ENCODE results near the gene QKI.
A peak's percentile ranks its signal among the peaks of the same experiment; 100 is the strongest.

QKI gene

GRCh38 chr6:163405412-163406309 lies 8.9 kb upstream of the QKI start:
- Histone ChIP-seq H3K4me1 (ENCODE audit: control insufficient read depth, insufficient read depth, low read length) (peaks cover 5% of the 10 kb centered on the region), H3K27me3 (ENCODE audit: control insufficient read depth, insufficient read depth, low read length) (no peaks in the 10 kb centered on the region), H3K4me3 (ENCODE audit: low read depth, low read length) (no peak overlapping the region), H3K9ac (ENCODE audit: low read depth, low read length) (no peak overlapping the region), H3K9me3 (ENCODE audit: control insufficient read depth, insufficient read depth, low read length) (no peaks in the 10 kb centered on the region), H3K36me3 (ENCODE audit: control insufficient read depth, insufficient read depth, low read length) (no peaks in the 10 kb centered on the region)

DNA sequence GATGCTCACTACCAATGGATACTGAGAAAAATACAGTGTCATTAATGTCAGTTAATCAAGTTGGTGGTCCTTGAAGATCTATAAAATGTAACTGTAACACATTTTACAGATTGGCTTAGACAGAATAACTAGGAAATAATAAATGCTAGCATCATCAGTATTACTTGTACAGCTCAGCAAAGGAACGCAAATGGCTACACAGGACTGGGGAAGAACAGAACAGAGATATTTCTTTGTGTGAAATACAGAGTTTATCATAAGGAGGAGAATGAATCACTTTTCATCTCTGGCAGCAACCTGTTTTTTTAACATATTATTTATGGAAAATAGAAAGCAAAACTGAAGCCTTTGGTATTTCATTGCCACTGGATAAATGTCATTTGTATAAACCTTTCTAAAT lies 8.2 kb upstream of the QKI start:
- H3K9me3 ChIP-seq (ENCODE audit: control insufficient read depth, insufficient read depth, low read length) = no peaks in the 10 kb centered on the region
- no peaks in the 10 kb centered on the region for H3K36me3 ChIP-seq (ENCODE audit: control insufficient read depth, insufficient read depth, low read length)
- H3K4me1 ChIP-seq (ENCODE audit: control insufficient read depth, insufficient read depth, low read length) = peaks cover 4% of the 10 kb centered on the region
- no peaks in the 10 kb centered on the region for H3K27me3 ChIP-seq (ENCODE audit: control insufficient read depth, insufficient read depth, low read length)
- H3K4me3 ChIP-seq (ENCODE audit: low read depth, low read length) = no peak overlapping the region
- H3K9ac ChIP-seq (ENCODE audit: low read depth, low read length) = no peak overlapping the region

DNA sequence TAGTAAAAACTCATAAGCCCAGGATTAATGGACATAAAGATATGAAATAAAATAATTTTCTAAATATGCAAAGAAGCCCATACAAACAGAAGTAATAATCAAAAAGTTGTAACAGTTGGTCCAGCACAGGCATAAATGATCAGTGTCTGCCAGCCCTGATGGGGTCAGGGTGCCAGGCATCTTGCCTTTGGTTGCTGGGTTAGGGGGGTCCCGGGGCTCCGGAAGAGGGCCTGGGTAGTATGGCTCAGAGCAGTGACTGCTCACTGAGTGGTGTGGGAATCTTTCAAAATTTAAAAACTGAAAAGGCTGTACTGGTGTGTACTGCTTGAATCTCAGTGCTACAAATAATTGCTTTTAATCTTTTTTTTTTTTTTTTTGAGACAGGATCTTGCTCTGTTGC lies 7.7 kb upstream of the QKI start:
- H3K9me3 ChIP-seq (ENCODE audit: control insufficient read depth, insufficient read depth, low read length) = no peaks in the 10 kb centered on the region
- no peaks in the 10 kb centered on the region for H3K27me3 ChIP-seq (ENCODE audit: control insufficient read depth, insufficient read depth, low read length)
- no peak overlapping the region for H3K9ac ChIP-seq (ENCODE audit: low read depth, low read length)
- no peak overlapping the region for H3K4me3 ChIP-seq (ENCODE audit: low read depth, low read length)
- peaks cover 2% of the 10 kb centered on the region for H3K4me1 ChIP-seq (ENCODE audit: control insufficient read depth, insufficient read depth, low read length)
- H3K36me3 ChIP-seq (ENCODE audit: control insufficient read depth, insufficient read depth, low read length) = no peaks in the 10 kb centered on the region

DNA sequence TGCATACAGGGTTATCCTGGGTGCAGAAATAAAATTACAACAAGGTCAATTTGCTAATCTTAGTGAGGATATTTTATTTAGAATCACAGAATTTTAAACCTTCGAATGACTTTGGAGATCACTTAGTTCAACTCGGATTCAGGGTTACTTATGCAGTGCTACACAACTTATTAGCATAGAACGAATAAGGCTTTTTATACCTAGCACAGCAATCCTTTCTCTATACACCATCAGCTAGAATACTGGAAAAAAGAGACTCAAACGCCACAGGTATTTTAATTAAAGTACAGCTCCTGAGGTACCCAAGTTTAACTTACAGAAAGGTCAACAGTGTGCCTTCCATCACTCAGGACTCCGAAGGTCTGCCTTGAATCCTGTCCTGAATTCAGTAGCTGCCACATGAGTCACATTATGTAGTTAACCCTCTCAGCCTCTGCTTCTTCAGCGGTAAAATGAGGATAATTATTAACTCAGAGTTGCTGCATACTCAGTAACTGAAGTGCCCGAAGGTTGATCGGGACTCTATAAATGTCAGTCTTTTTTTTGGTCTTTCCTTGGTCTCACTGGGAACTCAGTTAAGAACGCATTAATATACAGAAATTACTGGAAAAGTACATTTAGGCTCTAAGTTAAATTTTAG lies 6.0 kb upstream of the QKI start:
- Histone ChIP-seq H3K27me3 (ENCODE audit: control insufficient read depth, insufficient read depth, low read length) (no peaks in the 10 kb centered on the region), H3K4me3 (ENCODE audit: low read depth, low read length) (no peak overlapping the region), H3K9me3 (ENCODE audit: control insufficient read depth, insufficient read depth, low read length) (no peaks in the 10 kb centered on the region), H3K4me1 (ENCODE audit: control insufficient read depth, insufficient read depth, low read length) (peaks cover 2% of the 10 kb centered on the region), H3K9ac (ENCODE audit: low read depth, low read length) (no peak overlapping the region), H3K36me3 (ENCODE audit: control insufficient read depth, insufficient read depth, low read length) (no peaks in the 10 kb centered on the region)

GRCh38 chr6:163409712-163410111 lies 4.8 kb upstream of the QKI start:
- Histone ChIP-seq H3K9me3 (ENCODE audit: control insufficient read depth, insufficient read depth, low read length) (no peaks in the 10 kb centered on the region), H3K27me3 (ENCODE audit: control insufficient read depth, insufficient read depth, low read length) (no peaks in the 10 kb centered on the region), H3K4me3 (ENCODE audit: low read depth, low read length) (no peak overlapping the region), H3K4me1 (ENCODE audit: control insufficient read depth, insufficient read depth, low read length) (peaks cover 2% of the 10 kb centered on the region), H3K9ac (ENCODE audit: low read depth, low read length) (no peak overlapping the region), H3K36me3 (ENCODE audit: control insufficient read depth, insufficient read depth, low read length) (no peaks in the 10 kb centered on the region)

DNA sequence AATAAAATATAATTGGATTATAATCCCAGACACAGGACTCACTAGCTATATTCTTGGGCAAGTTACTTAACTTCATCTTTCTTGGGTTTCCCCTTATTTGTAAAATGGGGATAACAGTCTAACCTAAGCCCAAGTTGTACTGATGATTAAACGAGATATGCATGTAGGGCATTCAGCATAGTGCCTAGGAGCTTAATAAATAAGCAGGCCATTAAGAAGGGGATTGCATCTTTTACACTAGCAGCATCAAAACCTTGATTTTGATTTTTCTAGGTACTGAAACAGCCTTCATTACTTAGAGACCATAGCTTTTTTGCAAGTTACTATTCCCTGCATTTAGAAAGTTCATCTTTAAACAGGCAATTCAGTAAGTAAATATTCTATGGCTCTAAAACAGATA lies 2.2 kb upstream of the QKI start:
- Histone ChIP-seq H3K4me3 (ENCODE audit: low read depth, low read length) (peak overlapping the region; percentile 56), H3K27me3 (ENCODE audit: control insufficient read depth, insufficient read depth, low read length) (no peaks in the 10 kb centered on the region), H3K9ac (ENCODE audit: low read depth, low read length) (no peak overlapping the region), H3K9me3 (ENCODE audit: control insufficient read depth, insufficient read depth, low read length) (no peaks in the 10 kb centered on the region), H3K4me1 (ENCODE audit: control insufficient read depth, insufficient read depth, low read length) (no peaks in the 10 kb centered on the region), H3K36me3 (ENCODE audit: control insufficient read depth, insufficient read depth, low read length) (no peaks in the 10 kb centered on the region)

DNA sequence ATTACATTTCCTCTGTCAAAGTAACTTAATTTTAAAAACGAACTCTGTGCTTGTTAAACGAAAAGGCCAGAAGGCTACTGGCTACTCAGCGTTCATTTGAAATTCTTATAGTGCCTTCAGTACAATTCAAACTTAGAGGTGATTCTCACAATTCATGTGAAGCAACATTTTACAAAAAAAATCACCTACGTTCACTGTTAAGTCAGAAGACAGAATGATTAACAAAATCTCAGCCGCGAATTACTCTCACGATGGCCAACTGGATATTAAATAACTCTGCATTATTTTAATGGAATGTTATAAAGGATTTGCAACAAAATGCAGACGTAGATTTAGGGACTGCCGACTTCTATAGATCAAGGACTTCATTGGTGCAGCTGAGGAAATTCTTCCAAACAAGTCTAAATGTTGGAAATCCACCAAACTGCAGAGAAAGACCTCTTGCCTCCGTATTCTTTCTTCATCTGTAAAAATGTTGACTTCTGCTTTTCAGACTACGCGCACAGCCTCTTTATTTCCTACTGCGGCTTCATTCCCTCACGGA lies 1.6 kb upstream of the QKI start:
- H3K9ac ChIP-seq (ENCODE audit: low read depth, low read length) = peak overlapping the region; percentile 60
- no peaks in the 10 kb centered on the region for H3K27me3 ChIP-seq (ENCODE audit: control insufficient read depth, insufficient read depth, low read length)
- no peaks in the 10 kb centered on the region for H3K36me3 ChIP-seq (ENCODE audit: control insufficient read depth, insufficient read depth, low read length)
- H3K9me3 ChIP-seq (ENCODE audit: control insufficient read depth, insufficient read depth, low read length) = no peaks in the 10 kb centered on the region
- H3K4me3 ChIP-seq (ENCODE audit: low read depth, low read length) = peak overlapping the region; percentile 56
- no peaks in the 10 kb centered on the region for H3K4me1 ChIP-seq (ENCODE audit: control insufficient read depth, insufficient read depth, low read length)

GRCh38 chr6:163413345-163414116 lies 987 bp upstream of the QKI start:
- Histone ChIP-seq H3K27me3 (ENCODE audit: control insufficient read depth, insufficient read depth, low read length) (no peaks in the 10 kb centered on the region), H3K4me1 (ENCODE audit: control insufficient read depth, insufficient read depth, low read length) (no peaks in the 10 kb centered on the region), H3K9me3 (ENCODE audit: control insufficient read depth, insufficient read depth, low read length) (no peaks in the 10 kb centered on the region), H3K4me3 (ENCODE audit: low read depth, low read length) (peak overlapping the region; percentile 56), H3K36me3 (ENCODE audit: control insufficient read depth, insufficient read depth, low read length) (no peaks in the 10 kb centered on the region), H3K9ac (ENCODE audit: low read depth, low read length) (peak overlapping the region; percentile 60)

GRCh38 chr6:163414946-163415619 lies 565 bp downstream of the QKI start:
- Histone ChIP-seq H3K9ac (ENCODE audit: low read depth, low read length) (peak overlapping the region; percentile 70), H3K9me3 (ENCODE audit: control insufficient read depth, insufficient read depth, low read length) (no peaks in the 10 kb centered on the region), H3K27me3 (ENCODE audit: control insufficient read depth, insufficient read depth, low read length) (no peaks in the 10 kb centered on the region), H3K4me1 (ENCODE audit: control insufficient read depth, insufficient read depth, low read length) (peaks cover 4% of the 10 kb centered on the region), H3K4me3 (ENCODE audit: low read depth, low read length) (peak overlapping the region; percentile 91), H3K36me3 (ENCODE audit: control insufficient read depth, insufficient read depth, low read length) (no peaks in the 10 kb centered on the region)

GRCh38 chr6:163415620-163416556 lies 1.4 kb downstream of the QKI start:
- H3K4me1 ChIP-seq (ENCODE audit: control insufficient read depth, insufficient read depth, low read length) = peaks cover 4% of the 10 kb centered on the region
- H3K36me3 ChIP-seq (ENCODE audit: control insufficient read depth, insufficient read depth, low read length) = no peaks in the 10 kb centered on the region
- H3K9me3 ChIP-seq (ENCODE audit: control insufficient read depth, insufficient read depth, low read length) = no peaks in the 10 kb centered on the region
- H3K4me3 ChIP-seq (ENCODE audit: low read depth, low read length) = peak overlapping the region; percentile 91
- H3K9ac ChIP-seq (ENCODE audit: low read depth, low read length) = peak overlapping the region; percentile 57
- no peaks in the 10 kb centered on the region for H3K27me3 ChIP-seq (ENCODE audit: control insufficient read depth, insufficient read depth, low read length)
